ENCODE results near the gene URB2. TPM values are rescaled to one million over a fixed set of nuclear protein-coding genes. Genes with fewer than 3 reads are reported as not detected.

URB2 gene
- polyA plus RNA-seq, 1 experiment: 6.4 TPM

DNA sequence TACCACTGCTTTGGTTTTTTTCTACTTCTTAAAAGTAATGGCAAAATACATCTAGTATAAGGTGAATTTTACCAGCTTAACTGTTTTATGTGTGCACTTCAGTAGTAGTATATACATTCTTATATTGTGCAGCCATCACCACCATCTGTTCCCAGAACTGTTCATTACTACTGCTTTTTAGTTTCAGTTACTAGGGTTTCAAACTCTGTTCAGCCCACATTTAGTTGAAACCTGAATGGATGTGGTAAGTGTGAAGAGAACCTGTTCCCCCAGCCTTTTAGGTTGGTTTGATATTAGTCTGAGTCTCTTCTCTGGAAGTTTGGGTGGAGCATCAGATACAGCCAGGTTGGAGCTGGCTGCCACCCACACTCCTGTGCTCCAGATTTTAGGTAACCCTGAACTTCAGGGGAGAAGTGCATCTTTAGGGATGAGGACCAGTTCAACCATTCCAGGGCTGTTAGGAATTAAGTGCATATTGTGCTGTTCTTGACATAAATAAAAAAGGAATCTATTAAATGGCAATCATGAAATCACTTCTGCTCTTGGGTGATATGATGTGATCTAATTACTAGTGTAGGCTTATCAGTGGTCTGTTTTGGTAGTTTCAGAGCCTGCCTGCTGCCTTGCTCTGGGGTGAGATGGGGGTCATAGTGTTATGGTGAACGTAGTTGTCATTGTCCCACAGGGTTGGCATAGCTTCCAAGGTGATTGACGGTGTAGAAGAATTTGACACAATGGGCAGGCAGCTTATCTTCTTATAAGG, 32.1 kb downstream of the URB2 start:
- no peak for DNase-seq (ENCODE audit: low read depth, low spot score)
- TF ChIP-seq, protein P1, sequence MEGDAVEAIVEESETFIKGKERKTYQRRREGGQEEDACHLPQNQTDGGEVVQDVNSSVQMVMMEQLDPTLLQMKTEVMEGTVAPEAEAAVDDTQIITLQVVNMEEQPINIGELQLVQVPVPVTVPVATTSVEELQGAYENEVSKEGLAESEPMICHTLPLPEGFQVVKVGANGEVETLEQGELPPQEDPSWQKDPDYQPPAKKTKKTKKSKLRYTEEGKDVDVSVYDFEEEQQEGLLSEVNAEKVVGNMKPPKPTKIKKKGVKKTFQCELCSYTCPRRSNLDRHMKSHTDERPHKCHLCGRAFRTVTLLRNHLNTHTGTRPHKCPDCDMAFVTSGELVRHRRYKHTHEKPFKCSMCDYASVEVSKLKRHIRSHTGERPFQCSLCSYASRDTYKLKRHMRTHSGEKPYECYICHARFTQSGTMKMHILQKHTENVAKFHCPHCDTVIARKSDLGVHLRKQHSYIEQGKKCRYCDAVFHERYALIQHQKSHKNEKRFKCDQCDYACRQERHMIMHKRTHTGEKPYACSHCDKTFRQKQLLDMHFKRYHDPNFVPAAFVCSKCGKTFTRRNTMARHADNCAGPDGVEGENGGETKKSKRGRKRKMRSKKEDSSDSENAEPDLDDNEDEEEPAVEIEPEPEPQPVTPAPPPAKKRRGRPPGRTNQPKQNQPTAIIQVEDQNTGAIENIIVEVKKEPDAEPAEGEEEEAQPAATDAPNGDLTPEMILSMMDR (IDR thresholded peaks at IDR 0.05; ENCODE audit: low read depth, low read length): no peak
- CTCF ChIA-PET: interaction anchor here (0.5 to 4.1 kb wide), 2 partner anchors 14 to 57 kb away, joined by 4 to 14 read pairs; no protein-coding TSS in a partner anchor
- POLR2A ChIA-PET: no interaction called here
- no peak overlapping the region for H3K4me3 ChIP-seq (ENCODE audit: low read depth, low read length)
- no peaks in the 10 kb centered on the region; the same call in 1 of the 2 replicates for H3K9me3 ChIP-seq (ENCODE audit: control insufficient read depth, insufficient read depth, low read length)
- no peaks in the 10 kb centered on the region for H3K27me3 ChIP-seq (ENCODE audit: control insufficient read depth, insufficient read depth, low read length)
- no peak overlapping the region for H3K27ac ChIP-seq (ENCODE audit: low read depth, low read length)

DNA sequence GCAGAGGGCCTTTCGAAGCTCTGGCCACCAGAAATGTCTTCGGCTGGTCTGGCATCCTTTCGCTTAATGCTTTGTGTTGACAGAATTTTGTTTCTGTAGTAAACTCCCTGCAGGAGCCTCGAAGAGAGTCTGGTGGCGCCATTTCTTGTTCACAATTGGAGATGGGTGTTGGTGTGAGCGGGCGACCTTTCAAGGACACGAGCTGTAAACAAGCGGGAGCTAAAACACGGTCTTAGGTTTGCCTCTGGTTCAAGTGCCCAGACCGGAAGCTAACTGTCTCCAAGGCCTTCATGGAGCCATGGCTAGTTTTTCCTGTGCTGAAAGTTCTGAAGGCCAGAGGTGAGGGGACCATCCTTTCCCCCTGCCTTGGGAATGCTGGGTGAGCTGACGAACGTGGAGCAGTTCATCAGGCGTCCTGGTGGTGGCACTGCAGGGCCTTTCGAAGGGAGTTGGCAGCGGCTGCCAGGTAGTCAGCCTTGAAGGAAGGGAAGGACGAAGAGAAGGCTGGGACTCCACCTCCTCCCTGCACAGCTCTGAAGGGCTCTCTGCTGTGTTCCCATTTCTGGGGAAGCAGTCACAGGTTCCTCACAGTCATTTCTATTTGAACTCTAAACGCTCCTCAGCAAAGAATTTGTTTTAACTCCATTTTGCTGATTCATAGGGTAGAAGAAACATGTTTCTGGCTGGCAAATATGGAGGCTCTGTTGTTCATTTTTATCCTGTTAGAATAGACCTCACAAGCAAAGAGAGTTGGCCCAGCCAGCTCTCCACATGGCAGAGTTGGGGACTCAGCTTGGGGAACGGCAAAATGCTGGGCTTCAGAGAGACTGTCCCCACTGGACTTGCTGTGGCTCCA, 35.2 kb downstream of the URB2 start:
- H3K27ac ChIP-seq (ENCODE audit: low read depth, low read length): no peak overlapping the region
- H3K4me3 ChIP-seq (ENCODE audit: low read depth, low read length): no peak overlapping the region
- H3K27me3 ChIP-seq (ENCODE audit: control insufficient read depth, insufficient read depth, low read length): no peaks in the 10 kb centered on the region
- H3K9me3 ChIP-seq (ENCODE audit: control insufficient read depth, insufficient read depth, low read length): no peaks in the 10 kb centered on the region; the same call in 1 of the 2 replicates
- ChIA-PET CTCF (interaction anchor here (0.5 to 4.1 kb wide), 28 partner anchors 10 to 980 kb away, joined by 3 to 16 read pairs (median 3); partner anchors contain the start of gene ABCB10), POLR2A (no interaction called here)
- TF ChIP-seq, protein P1 (IDR thresholded peaks at IDR 0.05; ENCODE audit: low read depth, low read length): peak; percentile 91
- peak; percentile 30 for DNase-seq (ENCODE audit: low read depth, low spot score)

DNA sequence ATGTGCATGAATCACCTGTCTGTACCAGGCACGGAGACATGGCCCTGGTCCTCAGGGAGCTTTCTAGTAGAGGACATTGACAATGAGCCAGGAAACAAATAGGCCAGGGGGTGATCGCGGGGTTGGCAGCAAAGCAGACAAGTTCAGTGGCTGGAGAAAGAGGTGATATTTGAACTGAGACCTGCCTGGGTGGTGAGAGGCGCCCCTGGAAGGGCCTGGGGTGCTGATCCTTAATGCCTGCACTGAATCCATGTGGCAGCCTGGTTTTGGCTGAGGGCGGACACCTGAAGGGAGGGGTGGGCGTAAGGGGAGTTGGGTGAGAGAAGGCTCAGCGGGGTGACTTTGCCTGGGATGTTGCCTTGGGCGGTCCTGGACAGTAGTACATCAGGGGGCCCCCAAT, 35.9 kb downstream of the URB2 start:
- H3K4me3 ChIP-seq (ENCODE audit: low read depth, low read length): no peak overlapping the region
- H3K27me3 ChIP-seq (ENCODE audit: control insufficient read depth, insufficient read depth, low read length): no peaks in the 10 kb centered on the region
- TF ChIP-seq, protein P1 (IDR thresholded peaks at IDR 0.05; ENCODE audit: low read depth, low read length): no peak
- no peaks in the 10 kb centered on the region; the same call in 1 of the 2 replicates for H3K9me3 ChIP-seq (ENCODE audit: control insufficient read depth, insufficient read depth, low read length)
- ChIA-PET CTCF (interaction anchor here (0.6 to 4.1 kb wide), 18 partner anchors 10 to 653 kb away, joined by 3 to 16 read pairs (median 4); partner anchors contain the start of gene ABCB10), POLR2A (no interaction called here)
- no peak for DNase-seq (ENCODE audit: low read depth, low spot score)
- H3K27ac ChIP-seq (ENCODE audit: low read depth, low read length): no peak overlapping the region

DNA sequence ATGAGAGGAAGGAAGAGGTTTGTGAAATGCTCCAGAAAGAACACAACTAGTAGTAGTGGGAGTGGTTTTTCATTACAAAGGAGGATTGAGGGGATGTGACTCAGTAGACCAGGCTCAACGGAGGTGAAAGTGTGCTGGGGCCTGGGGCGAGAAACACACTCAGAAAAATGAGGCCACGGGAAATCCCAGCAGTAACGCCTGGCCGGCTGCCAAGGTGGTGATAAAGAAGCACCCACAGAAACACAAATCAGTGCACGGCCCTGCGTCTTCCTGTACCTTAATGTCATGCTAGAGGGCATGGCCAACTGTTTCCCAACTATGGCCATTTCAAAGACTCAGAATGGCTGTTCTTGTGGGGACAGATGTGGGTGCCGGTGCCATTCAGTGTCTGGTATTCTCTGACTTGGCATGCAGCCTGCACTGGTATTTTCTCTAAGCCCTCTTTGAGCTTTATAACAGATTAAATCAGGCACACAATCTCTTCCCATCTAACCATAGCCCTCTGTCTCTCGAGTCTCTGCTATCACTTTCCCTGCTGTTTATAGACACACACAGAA, 38.2 kb downstream of the URB2 start:
- H3K9me3 ChIP-seq (ENCODE audit: control insufficient read depth, insufficient read depth, low read length): no peaks in the 10 kb centered on the region; the same call in 1 of the 2 replicates
- POLR2A ChIA-PET: no interaction called here
- H3K4me3 ChIP-seq (ENCODE audit: low read depth, low read length): no peak overlapping the region
- H3K27me3 ChIP-seq (ENCODE audit: control insufficient read depth, insufficient read depth, low read length): no peaks in the 10 kb centered on the region
- TF ChIP-seq, protein P1 (IDR thresholded peaks at IDR 0.05; ENCODE audit: low read depth, low read length): no peak
- H3K27ac ChIP-seq (ENCODE audit: low read depth, low read length): peak overlapping the region; percentile 31
- CTCF ChIA-PET: no interaction called here
- no peak for DNase-seq (ENCODE audit: low read depth, low spot score)
